ENCODE results near the gene UNK.

Gene UNK

GRCh38 chr17:75784473-75785015 lies at the start of gene UNK:
Gene UNK, plus strand, starts transcription at chr17:75784806. Its CDS starts 75 bp downstream, at chr17:75784881.
- Histone ChIP-seq H3K4me1 (ENCODE audit: low read length) (peaks cover 40% of the 10 kb centered on the region), H3K27ac (ENCODE audit: low read length) (peak within 1 kb of the TSS; percentile 90), H4K20me1 (ENCODE audit: insufficient read depth, low read length) (no peaks in the 10 kb centered on the region), H3K9ac (ENCODE audit: low read length) (peak within 1 kb of the TSS; percentile 97), H3K36me3 (replicated peaks; ENCODE audit: low read depth, low read length) (peaks cover 4% of the 10 kb centered on the region), H3K79me2 (ENCODE audit: low read length) (peaks cover 45% of the 10 kb centered on the region), H2AFZ (ENCODE audit: low read depth, low read length) (peak within 1 kb of the TSS; percentile 68), H3K4me3 (ENCODE audit: low read length) (peak within 1 kb of the TSS; percentile 83), H3K4me2 (ENCODE audit: low read length) (peak within 1 kb of the TSS; percentile 98), H3K9me3 (ENCODE audit: insufficient read depth, low read length) (peaks cover 4% of the 10 kb centered on the region; the same call in 1 of the 2 replicates), H3K27me3 (ENCODE audit: low read depth, low read length) (no peaks in the 10 kb centered on the region)
- TF ChIP-seq EZH2phosphoT487 (IDR thresholded peaks at IDR 0.05; ENCODE audit: low read depth) (no peak), CTCF (IDR thresholded peaks at IDR 0.05; ENCODE audit: low read depth, low read length) (no peak)

GRCh38 chr17:75736173-75736835 lies 48.3 kb upstream of the UNK start:
- no peaks in the 10 kb centered on the region for H3K27me3 ChIP-seq (ENCODE audit: low read depth, low read length)
- H3K4me2 ChIP-seq (ENCODE audit: low read length), result no peak overlapping the region
- H3K4me1 ChIP-seq (ENCODE audit: low read length), result peaks cover 18% of the 10 kb centered on the region
- no peak for TF ChIP-seq CTCF (IDR thresholded peaks at IDR 0.05; ENCODE audit: low read depth, low read length)
- no peak for TF ChIP-seq EZH2phosphoT487 (IDR thresholded peaks at IDR 0.05; ENCODE audit: low read depth)
- no peaks in the 10 kb centered on the region for H3K9me3 ChIP-seq (ENCODE audit: insufficient read depth, low read length)
- no peak overlapping the region for H3K9ac ChIP-seq (ENCODE audit: low read length)
- H3K4me3 ChIP-seq (ENCODE audit: low read length), result no peak overlapping the region
- H3K79me2 ChIP-seq (ENCODE audit: low read length), result no peaks in the 10 kb centered on the region
- H3K27ac ChIP-seq (ENCODE audit: low read length), result no peak overlapping the region
- no peaks in the 10 kb centered on the region for H4K20me1 ChIP-seq (ENCODE audit: insufficient read depth, low read length)
- no peaks in the 10 kb centered on the region for H3K36me3 ChIP-seq (replicated peaks; ENCODE audit: low read depth, low read length)
- H2AFZ ChIP-seq (ENCODE audit: low read depth, low read length), result no peak overlapping the region

- Histone ChIP-seq H4K20me1 (ENCODE audit: insufficient read depth, low read length) (no peaks in the 10 kb centered on the region), H3K9me3 (ENCODE audit: insufficient read depth, low read length) (no peaks in the 10 kb centered on the region), H3K27me3 (ENCODE audit: low read depth, low read length) (no peaks in the 10 kb centered on the region), H3K36me3 (replicated peaks; ENCODE audit: low read depth, low read length) (no peaks in the 10 kb centered on the region), H3K9ac (ENCODE audit: low read length) (peak overlapping the region; percentile 32), H3K4me2 (ENCODE audit: low read length) (peak overlapping the region; percentile 60), H3K79me2 (ENCODE audit: low read length) (no peaks in the 10 kb centered on the region), H3K4me3 (ENCODE audit: low read length) (peak overlapping the region; percentile 44), H2AFZ (ENCODE audit: low read depth, low read length) (no peak overlapping the region), H3K4me1 (ENCODE audit: low read length) (peaks cover 18% of the 10 kb centered on the region), H3K27ac (ENCODE audit: low read length) (no peak overlapping the region)
- TF ChIP-seq CTCF (IDR thresholded peaks at IDR 0.05; ENCODE audit: low read depth, low read length) (no peak), EZH2phosphoT487 (IDR thresholded peaks at IDR 0.05; ENCODE audit: low read depth) (no peak)
Measured at GRCh38 chr17:75737133-75737962, 47.3 kb upstream of the UNK start.

Data from OCI-LY3 (cell line).